ENCODE measurements around the gene SKOR1. TPM values are rescaled to one million over a fixed set of nuclear protein-coding genes. Genes with fewer than 3 reads are reported as not detected.

Gene SKOR1
- total RNA-seq, 1 donor from 2014 or later, result not detected

DNA sequence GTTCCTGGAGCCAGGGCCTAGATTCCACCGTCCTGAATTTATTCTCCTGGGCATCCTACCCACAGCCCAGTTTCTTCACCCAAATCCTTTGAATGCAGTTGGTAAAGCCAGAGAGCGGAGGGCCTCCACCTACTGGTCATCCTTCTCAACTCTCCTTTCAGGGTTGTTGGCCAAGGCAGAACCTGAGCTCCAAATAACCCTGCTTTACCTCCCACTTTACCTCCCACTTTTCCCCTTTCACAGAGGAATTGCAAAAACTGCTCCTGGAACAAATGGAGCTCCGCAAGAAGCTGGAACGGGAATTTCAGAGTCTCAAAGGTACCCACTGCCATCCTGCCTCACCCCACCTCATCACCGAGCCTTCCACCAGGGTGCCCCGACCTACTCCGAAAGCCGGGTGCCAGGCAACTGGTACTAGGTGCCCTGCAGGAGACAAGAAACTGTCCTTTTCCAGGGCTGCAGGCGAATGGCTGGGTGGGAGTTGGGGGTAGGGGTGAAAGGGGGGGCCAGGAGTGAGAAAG is 6.8 kb downstream of the SKOR1 start:
- DNase-seq, result peak; percentile 37

GRCh38 chr15:67832897-67833709 is 7.8 kb downstream of the SKOR1 start:
- DNase-seq, result no peak

DNA sequence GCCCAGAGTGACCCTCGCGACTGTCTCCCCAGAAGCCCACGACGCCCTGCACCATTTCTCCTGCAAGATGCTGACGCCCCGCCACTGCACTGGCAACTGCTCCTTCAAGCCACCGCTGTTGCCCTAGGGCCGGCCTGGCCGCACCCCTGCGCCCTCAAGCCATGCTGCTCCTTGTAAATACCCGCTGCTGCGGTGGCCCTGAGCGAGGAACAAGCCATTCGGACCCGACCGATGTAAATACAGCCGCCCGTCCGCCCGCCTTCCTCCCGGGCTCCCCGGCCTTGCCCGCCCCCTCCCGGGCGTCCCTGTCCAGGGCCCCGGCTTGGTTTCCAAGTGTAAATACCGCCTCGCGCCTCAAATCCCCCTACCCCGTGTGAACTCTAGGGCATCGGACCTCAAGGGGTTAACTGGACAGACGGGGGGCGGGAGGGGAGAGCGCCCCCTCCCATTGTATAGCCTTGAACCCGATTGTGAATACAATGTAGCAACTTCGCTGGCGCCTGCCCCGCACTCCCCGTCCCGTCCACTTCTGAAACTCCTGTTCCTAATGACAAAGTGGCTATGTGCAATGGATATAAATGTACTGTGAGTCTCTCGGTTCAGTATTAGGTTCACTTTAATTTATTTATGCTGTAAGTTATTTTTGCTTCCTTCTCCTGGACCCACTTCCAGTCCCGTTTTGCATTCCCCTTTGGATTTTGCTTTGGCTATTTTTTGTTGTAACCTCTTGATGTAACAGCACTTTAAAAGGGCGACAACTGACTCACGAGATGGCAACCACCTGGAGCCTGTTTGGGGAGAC is 8.6 kb downstream of the SKOR1 start:
- peak; percentile 62 for DNase-seq

- no peak for DNase-seq
Measured at GRCh38 chr15:67834581-67835296, 9.4 kb downstream of the SKOR1 start.

DNA sequence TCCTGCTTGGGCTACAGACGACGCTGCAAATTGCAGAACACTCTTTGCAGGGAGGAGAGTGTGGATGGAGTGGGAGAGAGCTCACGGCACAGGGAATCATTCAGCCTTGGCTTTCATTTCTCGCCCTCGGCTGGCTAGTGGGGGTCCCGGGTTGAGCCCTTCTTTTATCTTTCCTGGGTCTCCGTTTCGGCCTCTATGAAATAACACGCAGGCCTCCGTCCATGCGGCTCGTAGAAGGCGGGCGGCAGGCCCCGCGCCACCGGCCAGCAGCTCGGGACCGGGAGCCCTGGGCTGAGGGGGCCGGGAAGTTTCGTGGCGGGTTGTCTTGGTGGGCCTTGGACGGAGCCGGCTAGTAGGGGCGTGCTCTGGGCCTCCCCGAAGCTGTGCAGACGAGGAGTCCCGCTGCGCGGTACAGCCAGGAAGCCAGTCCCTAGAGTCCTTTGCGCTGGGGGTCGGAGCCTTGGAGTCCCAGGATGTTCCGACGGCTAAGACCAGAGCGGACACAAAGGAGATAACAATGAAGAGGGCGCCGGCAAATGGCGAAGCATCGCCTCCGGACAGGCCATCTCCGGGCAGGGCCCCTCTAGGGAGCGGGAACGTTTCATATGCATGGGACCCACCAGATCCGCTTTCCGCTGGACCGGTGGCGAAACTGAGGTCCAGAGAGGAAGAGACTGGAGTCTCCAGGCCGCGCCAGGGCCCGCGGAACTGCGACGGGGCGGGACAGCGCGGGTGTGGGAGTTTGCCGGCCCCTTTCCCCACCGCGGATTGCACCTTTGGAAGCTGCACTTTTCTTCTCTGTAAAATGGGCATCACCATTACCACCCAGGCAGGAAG is 10.2 kb downstream of the SKOR1 start:
- DNase-seq, result no peak

DNA sequence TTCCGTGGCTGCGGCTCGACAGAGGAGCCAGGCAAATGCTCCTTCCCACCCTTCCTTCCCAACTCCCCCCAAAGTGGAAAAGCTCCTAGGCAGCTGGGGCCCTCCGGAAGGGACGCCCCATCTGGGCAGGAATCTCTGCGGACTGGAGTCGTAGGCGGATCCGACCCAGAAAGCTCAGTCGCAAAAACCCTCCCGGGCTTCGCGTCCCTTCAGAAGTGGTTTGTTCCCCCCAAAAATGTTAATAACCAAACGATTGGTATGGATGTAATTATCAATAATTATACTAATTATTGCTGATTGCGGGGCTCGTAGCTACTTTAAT is 10.8 kb downstream of the SKOR1 start:
- DNase-seq, result no peak

DNA sequence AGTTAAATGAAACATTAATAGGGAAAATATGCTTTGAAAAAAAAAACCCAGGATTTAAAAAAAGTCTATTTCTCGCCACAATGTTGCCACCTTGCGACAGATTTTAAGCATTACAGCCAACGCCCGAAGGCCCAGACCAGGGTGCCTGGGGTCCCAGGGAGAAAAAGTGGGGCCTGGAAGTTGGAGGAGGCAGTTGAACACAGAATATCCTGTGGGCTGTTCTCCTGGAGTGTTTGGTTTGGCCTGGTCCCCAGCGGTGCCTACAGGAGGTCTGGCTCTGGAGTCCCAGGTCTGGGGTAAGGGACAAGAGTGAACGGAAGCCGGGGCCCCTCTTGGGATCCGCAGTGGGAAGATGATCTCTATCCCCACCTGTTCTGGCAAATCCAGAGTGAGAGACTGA is 11.2 kb downstream of the SKOR1 start:
- DNase-seq, result peak; percentile 69

DNA sequence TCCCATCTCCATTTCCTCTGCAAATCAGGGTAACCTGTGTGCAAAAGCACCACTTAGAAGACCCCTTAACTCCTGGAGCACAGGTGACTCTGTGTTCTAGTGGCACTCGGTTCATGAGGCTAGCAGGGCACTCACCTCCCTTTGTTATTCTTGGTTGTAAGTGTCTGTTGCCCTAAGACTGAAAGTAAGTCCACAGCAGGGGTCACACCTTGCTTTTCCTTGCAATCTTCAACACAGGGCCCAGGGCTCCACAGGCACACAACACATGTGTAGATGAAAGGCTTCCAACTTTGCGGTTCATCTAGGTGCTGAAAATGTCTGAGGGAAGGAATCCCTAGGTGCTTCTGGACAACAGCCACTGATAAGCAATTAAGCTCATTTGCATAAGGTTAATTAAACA is 11.6 kb downstream of the SKOR1 start:
- no peak for DNase-seq

DNA sequence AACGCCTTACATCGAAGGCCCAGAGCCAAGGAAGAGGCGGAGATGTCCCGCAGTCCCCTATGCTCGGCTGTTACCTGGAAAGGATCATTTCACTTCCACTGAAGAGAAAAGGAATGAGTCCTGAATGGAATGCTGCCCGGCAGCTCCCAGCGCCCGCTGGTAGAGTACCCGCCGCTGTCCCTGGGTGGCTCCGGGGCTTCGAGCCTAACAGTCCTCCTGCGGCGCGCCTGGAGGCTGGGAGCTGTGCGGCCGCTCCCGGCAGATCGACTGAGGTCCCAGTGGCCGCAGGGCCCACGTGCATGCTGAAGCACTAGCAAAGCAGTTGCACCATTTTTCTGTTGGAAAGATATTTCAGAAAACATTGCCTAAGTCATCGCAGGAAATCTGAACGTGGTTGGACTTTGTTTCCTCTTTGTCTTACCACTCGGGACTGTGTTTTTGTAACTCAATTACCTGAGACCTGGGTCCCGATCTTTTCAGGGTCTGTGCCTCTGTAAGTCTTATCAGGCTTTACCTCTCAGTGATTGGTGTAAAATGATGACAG is 13.6 kb downstream of the SKOR1 start:
- DNase-seq, result no peak

DNA sequence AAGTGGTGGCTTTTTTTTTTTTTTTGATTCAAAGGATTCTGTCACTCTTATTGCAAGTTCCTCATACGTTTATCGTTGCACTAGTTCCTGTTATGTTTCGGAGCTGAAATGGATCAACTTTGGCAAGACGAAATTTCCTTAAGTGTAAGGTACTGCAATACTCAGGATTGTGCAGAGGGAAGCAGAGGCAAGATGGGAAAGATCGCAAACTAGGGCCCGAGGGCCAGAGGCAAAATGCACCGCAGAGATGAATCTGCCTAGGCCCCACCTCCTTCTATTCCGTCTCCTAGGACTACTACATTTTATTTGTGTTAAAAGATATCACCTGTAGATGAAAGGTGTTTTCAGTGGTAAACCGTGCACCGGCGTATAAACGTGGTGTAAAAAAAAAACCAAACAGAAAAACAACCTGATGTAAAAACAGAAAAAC is 14.2 kb downstream of the SKOR1 start:
- DNase-seq, result peak; percentile 47

- peak; percentile 93 for DNase-seq
Measured at GRCh38 chr15:67839929-67840748, 14.8 kb downstream of the SKOR1 start, which contains the start of gene RNU6-1. TSS of gene RNU6-1 (minus strand) at chr15:67840045.

- peak; percentile 47 for DNase-seq
Measured at GRCh38 chr15:67840749-67841512, 15.6 kb downstream of the SKOR1 start.

GRCh38 chr15:67841513-67841762 is 16.1 kb downstream of the SKOR1 start:
- DNase-seq, result no peak

GRCh38 chr15:67843092-67843501 is 17.8 kb downstream of the SKOR1 start:
- no peak for DNase-seq

GRCh38 chr15:67843571-67844387 is 18.5 kb downstream of the SKOR1 start:
- DNase-seq, result peak; percentile 54

- DNase-seq, result no peak
Measured at GRCh38 chr15:67845974-67846373, 20.7 kb downstream of the SKOR1 start.

DNA sequence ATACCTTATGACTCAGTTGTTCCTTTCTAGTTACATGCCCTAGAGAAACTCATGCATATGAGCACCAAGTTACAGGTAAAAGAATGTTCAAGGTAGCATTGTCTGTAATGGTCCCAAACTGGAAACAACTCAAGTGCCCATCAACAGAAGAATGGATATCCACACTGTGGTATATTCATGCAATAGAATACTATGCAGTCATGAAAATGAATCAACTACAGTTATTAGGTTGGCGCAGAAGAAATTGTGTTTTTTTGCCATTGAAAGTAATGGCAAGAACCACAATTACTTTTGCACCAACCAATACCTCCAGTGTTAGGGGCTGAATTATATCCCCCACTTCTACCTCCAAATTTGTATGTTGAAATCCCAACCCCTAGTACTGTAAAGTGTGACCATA is 24.2 kb downstream of the SKOR1 start:
- DNase-seq, result no peak

GRCh38 chr15:67850336-67850735 is 25.0 kb downstream of the SKOR1 start:
- DNase-seq, result no peak

DNA sequence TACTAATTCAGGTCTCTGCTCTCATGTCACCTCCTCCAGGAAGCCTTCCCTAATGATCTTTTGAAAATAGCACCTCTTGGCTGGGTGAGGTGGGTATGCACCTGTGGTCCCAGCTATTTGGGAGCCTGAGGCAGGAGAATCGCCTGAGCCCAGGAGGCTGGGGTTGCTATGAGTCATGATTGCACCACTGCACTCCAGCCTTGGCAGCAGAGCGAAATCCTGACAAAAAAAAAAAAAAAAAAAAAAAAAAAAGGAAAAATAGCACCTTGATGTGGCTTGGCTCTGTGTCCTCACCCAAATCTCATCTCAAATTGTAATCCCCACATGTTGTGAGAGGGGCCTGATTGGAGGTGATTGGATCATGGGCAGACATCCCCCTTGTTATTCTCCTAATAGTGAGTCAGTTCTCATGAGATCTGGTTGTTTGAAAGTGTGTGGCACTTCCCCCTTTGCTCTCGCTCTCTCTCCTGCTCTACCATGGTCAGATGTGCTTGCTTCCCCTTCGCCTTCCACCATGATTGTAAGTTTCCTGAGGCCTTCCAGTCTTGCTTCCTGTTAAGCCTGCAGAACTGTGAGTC is 25.8 kb downstream of the SKOR1 start:
- DNase-seq, result no peak

All from dermis blood vessel endothelial cell (primary cell).